ENCODE data around the gene RRAGA.

DNA sequence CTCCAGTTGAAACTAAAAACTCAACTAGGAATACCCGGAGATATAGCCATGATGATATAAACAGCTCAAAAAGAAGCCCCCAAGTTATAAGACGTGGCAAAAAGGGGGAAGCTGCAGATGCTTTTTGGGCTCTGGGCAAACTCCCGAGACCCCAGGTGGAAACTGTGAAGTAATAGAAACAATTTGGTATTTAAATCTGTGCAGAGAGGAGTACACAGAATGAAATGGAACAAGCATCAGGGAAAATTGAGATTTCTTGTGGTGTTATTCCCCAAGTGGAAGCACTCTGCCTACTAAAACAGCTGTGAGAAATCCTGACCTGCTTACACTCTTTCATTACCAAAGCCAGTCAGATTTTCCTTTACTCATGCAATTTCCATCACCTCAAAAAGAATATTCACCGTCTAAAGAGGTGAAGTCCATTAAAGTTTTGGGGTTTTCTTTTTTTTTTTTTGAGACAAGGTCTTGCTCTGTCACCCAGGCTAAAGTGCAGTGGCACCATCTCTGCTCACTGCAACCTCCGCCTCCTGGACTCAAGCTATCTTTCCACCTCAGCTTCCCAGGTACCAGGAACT lies 39.7 kb upstream of the RRAGA start:
- TF ChIP-seq, protein P1, sequence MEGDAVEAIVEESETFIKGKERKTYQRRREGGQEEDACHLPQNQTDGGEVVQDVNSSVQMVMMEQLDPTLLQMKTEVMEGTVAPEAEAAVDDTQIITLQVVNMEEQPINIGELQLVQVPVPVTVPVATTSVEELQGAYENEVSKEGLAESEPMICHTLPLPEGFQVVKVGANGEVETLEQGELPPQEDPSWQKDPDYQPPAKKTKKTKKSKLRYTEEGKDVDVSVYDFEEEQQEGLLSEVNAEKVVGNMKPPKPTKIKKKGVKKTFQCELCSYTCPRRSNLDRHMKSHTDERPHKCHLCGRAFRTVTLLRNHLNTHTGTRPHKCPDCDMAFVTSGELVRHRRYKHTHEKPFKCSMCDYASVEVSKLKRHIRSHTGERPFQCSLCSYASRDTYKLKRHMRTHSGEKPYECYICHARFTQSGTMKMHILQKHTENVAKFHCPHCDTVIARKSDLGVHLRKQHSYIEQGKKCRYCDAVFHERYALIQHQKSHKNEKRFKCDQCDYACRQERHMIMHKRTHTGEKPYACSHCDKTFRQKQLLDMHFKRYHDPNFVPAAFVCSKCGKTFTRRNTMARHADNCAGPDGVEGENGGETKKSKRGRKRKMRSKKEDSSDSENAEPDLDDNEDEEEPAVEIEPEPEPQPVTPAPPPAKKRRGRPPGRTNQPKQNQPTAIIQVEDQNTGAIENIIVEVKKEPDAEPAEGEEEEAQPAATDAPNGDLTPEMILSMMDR (IDR thresholded peaks at IDR 0.05): no peak
- TF ChIP-seq POLR2A (IDR thresholded peaks at IDR 0.05) (no peak), POLR2AphosphoS5 (IDR thresholded peaks at IDR 0.05; ENCODE audit: insufficient read depth in 1 of 2, low read depth in 1 of 2) (no peak)

All from vagina (tissue), 2 donors.